Thyroid gland (tissue), 4 donors: ENCODE results near the gene MTHFSD.

ENCODE experiments used
- CTCF ChIP-seq, 6 experiments: fragments of 200-600 bp in 3 of 6; fragments of 450-650 bp in 3 of 6; sonication (generic) in 3 of 6; IDR thresholded peaks; one replicate each; pipeline ENCODE4 v1.5.1; 2016 to 2019; ENCODE audit warnings: antibody characterized with exemption in 6 of 6, mild to moderate bottlenecking in 2 of 6, inconsistent platforms in 1 of 6, moderate library complexity in 1 of 6
- POLR2A ChIP-seq, 2 donors: fragments of 450-650 bp; IDR thresholded peaks; one replicate each; pipeline ENCODE4 v1.6.1; 2017; ENCODE audit warnings: antibody characterized with exemption in 2 of 2, mild to moderate bottlenecking in 2 of 2, moderate library complexity in 1 of 2

- TF ChIP-seq CTCF (IDR thresholded peaks at IDR 0.05) (no peak), POLR2A (IDR thresholded peaks at IDR 0.05) (no peak)
Observed at GRCh38 chr16:86565181-86565631, 10.2 kb upstream of the MTHFSD start.
